ENCODE data around the gene BDNF.

BDNF gene

DNA sequence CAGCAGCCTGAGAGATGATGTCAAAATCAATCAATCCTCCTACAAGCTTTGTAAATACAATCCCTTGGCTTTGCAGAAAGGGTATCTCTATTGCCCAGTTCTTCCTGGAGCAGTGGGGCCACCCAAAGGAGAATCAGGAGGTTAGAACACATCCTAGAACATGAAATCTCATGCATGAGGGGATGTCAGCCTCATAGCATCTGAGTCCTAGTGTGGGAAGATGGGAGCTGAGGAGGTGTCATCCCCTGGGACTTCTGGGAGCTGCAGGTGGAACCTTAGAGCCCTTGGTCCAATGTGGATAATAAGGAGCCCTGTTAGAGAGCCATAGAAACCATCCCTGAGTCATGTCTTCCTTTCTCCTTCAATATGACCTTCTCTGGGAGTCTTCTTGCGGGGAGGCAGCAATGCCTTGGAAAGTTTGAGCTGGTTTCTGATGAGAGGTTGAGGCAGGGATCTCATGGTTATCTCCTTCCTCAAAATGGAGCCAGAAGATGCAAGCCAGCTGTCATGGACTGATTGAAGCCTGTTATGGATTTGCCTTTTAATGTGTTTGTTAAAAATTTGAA, 74.8 kb downstream of the BDNF start:
- DNase-seq (ENCODE audit: low spot score), result no peak
- TF ChIP-seq, protein P1, sequence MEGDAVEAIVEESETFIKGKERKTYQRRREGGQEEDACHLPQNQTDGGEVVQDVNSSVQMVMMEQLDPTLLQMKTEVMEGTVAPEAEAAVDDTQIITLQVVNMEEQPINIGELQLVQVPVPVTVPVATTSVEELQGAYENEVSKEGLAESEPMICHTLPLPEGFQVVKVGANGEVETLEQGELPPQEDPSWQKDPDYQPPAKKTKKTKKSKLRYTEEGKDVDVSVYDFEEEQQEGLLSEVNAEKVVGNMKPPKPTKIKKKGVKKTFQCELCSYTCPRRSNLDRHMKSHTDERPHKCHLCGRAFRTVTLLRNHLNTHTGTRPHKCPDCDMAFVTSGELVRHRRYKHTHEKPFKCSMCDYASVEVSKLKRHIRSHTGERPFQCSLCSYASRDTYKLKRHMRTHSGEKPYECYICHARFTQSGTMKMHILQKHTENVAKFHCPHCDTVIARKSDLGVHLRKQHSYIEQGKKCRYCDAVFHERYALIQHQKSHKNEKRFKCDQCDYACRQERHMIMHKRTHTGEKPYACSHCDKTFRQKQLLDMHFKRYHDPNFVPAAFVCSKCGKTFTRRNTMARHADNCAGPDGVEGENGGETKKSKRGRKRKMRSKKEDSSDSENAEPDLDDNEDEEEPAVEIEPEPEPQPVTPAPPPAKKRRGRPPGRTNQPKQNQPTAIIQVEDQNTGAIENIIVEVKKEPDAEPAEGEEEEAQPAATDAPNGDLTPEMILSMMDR (IDR thresholded peaks at IDR 0.05; ENCODE audit: extremely low read depth, insufficient read depth, missing control alignments), result no peak
- in situ Hi-C loops (cut with MboI; ENCODE audit: low pct_unique_long_range_greater_than_20kb, low sequenced_read_pairs, unreplicated experiment), result no loop called here

GRCh38 chr11:27623945-27624523, 76.2 kb downstream of the BDNF start:
- TF ChIP-seq, protein P1 (IDR thresholded peaks at IDR 0.05; ENCODE audit: extremely low read depth, insufficient read depth, missing control alignments), result no peak
- no peak for DNase-seq (ENCODE audit: low spot score)
- in situ Hi-C loops (cut with MboI; ENCODE audit: low pct_unique_long_range_greater_than_20kb, low sequenced_read_pairs, unreplicated experiment), result no loop called here

DNA sequence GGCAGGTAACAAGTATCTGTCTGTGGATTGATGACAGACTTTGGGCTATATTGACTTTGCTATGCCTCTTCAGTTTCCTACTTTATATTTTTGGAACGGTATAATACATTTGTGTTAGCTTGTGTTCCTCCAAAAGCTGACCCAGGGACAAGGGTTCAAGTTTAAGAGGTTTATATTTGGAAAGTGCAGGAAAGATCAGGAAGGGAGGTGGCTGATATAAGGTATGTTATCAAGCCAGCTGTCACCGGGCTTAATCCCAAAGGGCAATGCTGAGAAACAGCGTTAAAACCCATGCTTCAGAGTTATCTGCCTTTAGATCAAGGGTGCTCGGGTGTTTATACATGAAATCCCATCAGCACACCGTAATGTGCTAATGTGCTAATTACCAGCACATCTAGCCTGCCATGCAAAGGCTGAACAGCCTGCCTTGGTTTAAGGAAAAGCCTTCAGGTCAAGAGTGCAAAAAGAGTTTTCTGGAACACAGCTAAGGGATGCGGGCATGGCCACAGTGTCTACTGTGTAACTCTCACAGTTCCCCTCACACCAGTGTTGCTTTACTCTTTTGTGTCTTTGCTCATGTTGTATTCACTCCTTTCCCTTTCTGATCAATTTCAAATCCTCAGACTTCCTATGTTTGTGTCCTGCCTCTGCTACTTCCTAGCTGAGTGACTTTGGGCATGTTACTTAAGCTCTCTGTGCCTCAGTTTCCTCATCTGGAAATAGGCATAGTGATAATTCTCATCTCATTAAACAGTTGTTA, 77.5 kb downstream of the BDNF start:
- DNase-seq (ENCODE audit: low spot score), result no peak
- TF ChIP-seq, protein P1 (IDR thresholded peaks at IDR 0.05; ENCODE audit: extremely low read depth, insufficient read depth, missing control alignments), result no peak
- in situ Hi-C loops (cut with MboI; ENCODE audit: low pct_unique_long_range_greater_than_20kb, low sequenced_read_pairs, unreplicated experiment), result no loop called here

DNA sequence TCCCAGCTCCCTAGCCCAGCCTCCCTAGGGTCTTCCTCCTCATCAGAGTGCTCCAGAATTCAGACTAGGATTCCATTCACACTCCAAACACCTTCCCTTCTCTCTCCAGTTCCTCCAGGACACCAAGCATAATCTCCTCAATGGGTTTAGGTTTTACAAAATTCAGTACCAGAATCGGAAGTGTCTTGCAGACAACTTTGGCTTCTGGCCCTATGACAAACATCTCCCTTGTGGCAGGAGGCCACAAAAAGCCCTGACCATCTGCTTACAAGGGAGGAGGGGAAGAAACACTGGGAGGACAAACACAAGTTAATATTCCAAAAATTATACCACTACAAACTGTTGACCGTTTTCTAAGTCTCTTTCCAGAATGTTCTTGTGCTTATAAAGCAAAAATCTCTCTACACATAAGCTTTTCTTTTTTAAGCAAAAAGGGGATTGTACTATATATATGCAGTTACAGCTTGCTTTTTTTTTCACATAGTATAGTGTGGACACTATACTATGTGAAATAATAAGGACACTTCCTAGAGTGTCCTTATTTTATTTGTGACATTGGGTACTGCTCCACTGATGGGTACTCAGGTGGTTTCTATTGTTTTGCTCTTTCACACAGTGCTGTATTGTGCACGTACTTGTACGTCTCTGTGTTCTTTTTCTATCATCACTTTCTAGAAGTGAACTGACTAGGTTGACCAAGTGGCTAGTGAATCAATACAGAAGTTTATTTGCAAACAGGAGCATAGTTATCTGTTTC, 78.7 kb downstream of the BDNF start:
- in situ Hi-C loops (cut with MboI; ENCODE audit: low pct_unique_long_range_greater_than_20kb, low sequenced_read_pairs, unreplicated experiment), result no loop called here
- no peak for DNase-seq (ENCODE audit: low spot score)
- TF ChIP-seq, protein P1 (IDR thresholded peaks at IDR 0.05; ENCODE audit: extremely low read depth, insufficient read depth, missing control alignments), result no peak

GRCh38 chr11:27619763-27620335, 80.4 kb downstream of the BDNF start:
- TF ChIP-seq, protein P1 (IDR thresholded peaks at IDR 0.05; ENCODE audit: extremely low read depth, insufficient read depth, missing control alignments), result no peak
- in situ Hi-C loops (cut with MboI; ENCODE audit: low pct_unique_long_range_greater_than_20kb, low sequenced_read_pairs, unreplicated experiment), result no loop called here
- DNase-seq (ENCODE audit: low spot score), result no peak

- no peak for DNase-seq (ENCODE audit: low spot score)
- TF ChIP-seq, protein P1 (IDR thresholded peaks at IDR 0.05; ENCODE audit: extremely low read depth, insufficient read depth, missing control alignments), result no peak
- in situ Hi-C loops (cut with MboI; ENCODE audit: low pct_unique_long_range_greater_than_20kb, low sequenced_read_pairs, unreplicated experiment), result no loop called here
Measured at GRCh38 chr11:27619039-27619574, 81.1 kb downstream of the BDNF start.

Measured in GM13977 (cell line).